Activated T-cell treated with anti-CD3 and anti-CD28 coated beads for 4 hours (primary cell): ENCODE results near the gene DRD4.

Experiments
- DNase-seq: peaks from one replicate; pipeline ENCODE4 v3.0.0-alpha.2; 2020

DRD4 gene

GRCh38 chr11:623349-623869 is 13.7 kb upstream of the DRD4 start:
- DNase-seq = no peak

GRCh38 chr11:623999-624704 is 12.9 kb upstream of the DRD4 start:
- no peak for DNase-seq

- no peak for DNase-seq
Measured at GRCh38 chr11:624705-625635, 12.1 kb upstream of the DRD4 start, which contains the start of gene CDHR5. TSS of gene CDHR5 (minus strand) at chr11:624955. CDS start at chr11:624902, 53 bp downstream.

- no peak for DNase-seq
Measured at GRCh38 chr11:625636-626268, 11.3 kb upstream of the DRD4 start.

GRCh38 chr11:626475-627307 is 10.4 kb upstream of the DRD4 start, which contains the start of gene SCT:
TSS of gene SCT (minus strand) at chr11:627181. CDS start at chr11:627143, 38 bp downstream.
- DNase-seq = no peak

- no peak for DNase-seq
Measured at GRCh38 chr11:627308-627576, 9.8 kb upstream of the DRD4 start.

- no peak for DNase-seq
Measured at GRCh38 chr11:628056-628455, 9.0 kb upstream of the DRD4 start.

- no peak for DNase-seq
Measured at GRCh38 chr11:629237-629583, 7.9 kb upstream of the DRD4 start.

GRCh38 chr11:630871-631270 is 6.2 kb upstream of the DRD4 start:
- no peak for DNase-seq

- no peak for DNase-seq
Measured at GRCh38 chr11:635945-636510, 1.0 kb upstream of the DRD4 start.

GRCh38 chr11:637333-637592 is 194 bp downstream of the DRD4 start:
- no peak for DNase-seq

GRCh38 chr11:637593-638521 is 788 bp downstream of the DRD4 start:
- no peak for DNase-seq

GRCh38 chr11:638631-639331 is 1.7 kb downstream of the DRD4 start:
- DNase-seq = no peak

- DNase-seq = no peak
Measured at GRCh38 chr11:639332-639955, 2.4 kb downstream of the DRD4 start.

- no peak for DNase-seq
Measured at GRCh38 chr11:640021-640706, 3.1 kb downstream of the DRD4 start.

- DNase-seq = no peak
Measured at GRCh38 chr11:641806-642370, 4.8 kb downstream of the DRD4 start.

- DNase-seq = no peak
Measured at GRCh38 chr11:643366-643765, 6.3 kb downstream of the DRD4 start.

GRCh38 chr11:643849-644738 is 7.0 kb downstream of the DRD4 start:
- no peak for DNase-seq
